Renal cortical epithelial cell (primary cell): ENCODE results near the gene RBM39. TPM values are rescaled to one million over a fixed set of nuclear protein-coding genes. Genes with fewer than 3 reads are reported as not detected.
"Not testable (repeated sequence)": the region's sequence is repeated elsewhere in the genome, so short reads cannot be mapped to it uniquely, and the experiment has no call there.

Experiments used
- DNase-seq: peaks from one replicate; pipeline ENCODE4 v3.0.0-alpha.2; 2011; ENCODE audit warnings: low read depth
- total RNA-seq: library from RNA; depleted of rRNA; stranded (reverse); fragments of >200 nt; gene quantifications from 2 replicates; pipeline ENCODE4 v1.2.3, GENCODE V29; 2014

RBM39 gene
- total RNA-seq: 182 and 322 TPM in 2 replicates

- DNase-seq: peak; percentile 99
Measured at GRCh38 chr20:35741892-35742740, at the start of gene RBM39. RBM39 (minus strand) TSS chr20:35742260; CDS start chr20:35740874, 1,386 bp downstream.

GRCh38 chr20:35791821-35792220 lies 49.8 kb upstream of the RBM39 start:
- DNase-seq: peak; percentile 92

GRCh38 chr20:35791097-35791496 lies 49.0 kb upstream of the RBM39 start:
- no peak for DNase-seq

- DNase-seq: no peak
Measured at GRCh38 chr20:35788796-35789195, 46.7 kb upstream of the RBM39 start.

- DNase-seq: not testable (repeated sequence)
Measured at GRCh38 chr20:35785541-35785940, 43.5 kb upstream of the RBM39 start.

GRCh38 chr20:35783811-35784210 lies 41.8 kb upstream of the RBM39 start:
- not testable (repeated sequence) for DNase-seq

- DNase-seq: no peak
Measured at GRCh38 chr20:35776513-35777101, 34.5 kb upstream of the RBM39 start.

- no peak for DNase-seq
Measured at GRCh38 chr20:35774391-35774790, 32.3 kb upstream of the RBM39 start.

GRCh38 chr20:35773154-35773751 lies 31.2 kb upstream of the RBM39 start:
- DNase-seq: no peak

- DNase-seq: no peak
Measured at GRCh38 chr20:35772563-35773058, 30.6 kb upstream of the RBM39 start.

- DNase-seq: peak; percentile 84
Measured at GRCh38 chr20:35771689-35772562, 29.9 kb upstream of the RBM39 start, which contains the start of gene PHF20. PHF20 (plus strand) TSS chr20:35772015; CDS start chr20:35801523, 29,508 bp downstream.

- no peak for DNase-seq
Measured at GRCh38 chr20:35771367-35771688, 29.3 kb upstream of the RBM39 start.

GRCh38 chr20:35768731-35769664 lies 26.9 kb upstream of the RBM39 start:
- peak; percentile 96 for DNase-seq

- peak; percentile 23 for DNase-seq
Measured at GRCh38 chr20:35767683-35768481, 25.8 kb upstream of the RBM39 start.

GRCh38 chr20:35766843-35767242 lies 24.8 kb upstream of the RBM39 start:
- DNase-seq: no peak

- DNase-seq: not testable (repeated sequence)
Measured at GRCh38 chr20:35764936-35765335, 22.9 kb upstream of the RBM39 start.

- no peak for DNase-seq
Measured at GRCh38 chr20:35762461-35762860, 20.4 kb upstream of the RBM39 start.

- DNase-seq: not testable (repeated sequence)
Measured at GRCh38 chr20:35761548-35761947, 19.5 kb upstream of the RBM39 start.

GRCh38 chr20:35757098-35757705 lies 15.1 kb upstream of the RBM39 start:
- peak; percentile 35 for DNase-seq
